ENCODE results near the gene TRAPPC2L.
"Not testable (repeated sequence)": the region's sequence is repeated elsewhere in the genome, so short reads cannot be mapped to it uniquely, and the experiment has no call there.

The TRAPPC2L gene

DNA sequence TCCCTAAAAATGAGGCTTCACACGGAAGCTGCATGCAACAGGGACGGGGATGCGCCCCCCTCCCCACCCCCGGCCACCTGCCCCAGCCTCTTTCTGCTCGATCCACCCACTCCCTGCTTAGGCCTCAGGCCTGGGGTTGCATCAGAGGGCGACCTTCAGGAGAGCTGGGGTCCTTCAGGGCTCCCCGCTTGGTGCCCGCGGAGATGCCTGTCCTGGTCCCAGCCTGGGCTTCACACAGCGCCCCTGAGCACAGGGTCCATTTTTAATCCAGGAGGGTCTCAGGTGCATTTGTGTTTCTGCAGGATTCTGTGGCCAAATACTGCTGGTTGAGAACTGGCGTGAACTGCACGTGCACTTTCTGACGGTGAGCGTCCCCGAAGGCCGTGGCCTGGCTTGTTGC lies 37.8 kb upstream of the TRAPPC2L start:
- DNase-seq = no peak

DNA sequence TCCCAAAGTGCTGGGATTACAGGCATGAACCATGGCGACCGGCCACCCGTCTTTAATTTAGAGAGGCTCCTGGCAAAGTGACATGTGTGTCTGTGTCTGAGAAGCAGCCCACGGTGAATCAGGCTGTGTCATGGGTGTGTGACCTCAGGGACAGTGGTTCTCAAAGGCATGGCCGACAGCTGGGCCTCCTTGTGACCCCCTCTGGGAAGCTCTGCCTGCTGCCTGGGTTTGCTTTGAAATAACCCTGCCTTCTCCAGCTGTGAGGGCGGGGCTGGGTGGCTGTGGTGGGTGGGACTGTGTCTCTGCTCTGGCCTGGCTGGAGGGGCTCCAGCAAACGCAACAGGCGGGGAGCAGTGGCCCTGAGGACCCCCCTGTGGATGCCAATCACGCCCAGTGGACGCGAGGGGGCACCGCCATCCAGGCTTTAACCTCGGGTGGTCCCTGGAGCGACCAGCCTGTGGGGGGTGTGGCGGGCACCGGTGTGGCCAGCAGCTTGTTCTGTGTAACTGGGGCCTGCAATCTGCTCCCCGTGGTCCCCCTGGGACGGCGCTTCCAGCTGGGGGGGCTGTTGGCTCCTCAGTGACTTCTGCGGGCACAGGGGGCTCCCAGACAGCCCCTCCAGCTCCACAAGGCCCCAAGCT lies 36.4 kb upstream of the TRAPPC2L start:
- no peak for DNase-seq

DNA sequence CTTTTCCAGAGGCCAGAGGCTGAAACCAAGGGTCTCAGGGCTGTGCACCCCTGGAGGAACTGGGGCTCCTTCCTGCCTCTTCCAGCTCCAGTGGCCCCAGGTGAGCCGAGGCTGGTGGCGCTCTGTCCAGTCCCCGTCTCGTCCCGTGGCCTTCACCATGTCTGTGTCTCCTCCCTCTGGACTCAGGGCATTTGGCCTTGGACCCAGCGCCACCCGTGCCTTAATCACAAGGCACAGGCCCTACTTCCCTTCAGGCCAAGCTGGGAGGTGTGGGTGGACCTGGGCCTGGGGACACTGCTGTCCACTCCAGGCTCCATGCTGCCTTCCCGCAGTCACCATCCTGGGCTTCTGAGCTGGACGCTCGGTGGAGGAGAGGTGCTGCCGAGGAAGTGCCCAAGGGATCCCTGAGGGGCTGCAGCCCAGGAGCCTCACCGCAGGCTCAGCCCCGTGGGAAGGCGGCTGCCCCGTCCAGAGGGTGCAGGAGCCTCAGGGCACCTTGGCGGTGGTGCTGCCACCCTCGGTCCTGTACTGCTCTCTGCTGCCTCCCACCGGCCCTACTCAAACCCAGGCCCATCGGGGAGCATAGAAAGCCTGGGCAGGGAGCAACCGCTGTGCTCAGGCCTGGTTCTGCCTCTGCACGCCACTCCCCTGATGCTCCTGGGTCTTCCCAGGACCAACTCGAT lies 35.6 kb upstream of the TRAPPC2L start:
- no peak for DNase-seq

DNA sequence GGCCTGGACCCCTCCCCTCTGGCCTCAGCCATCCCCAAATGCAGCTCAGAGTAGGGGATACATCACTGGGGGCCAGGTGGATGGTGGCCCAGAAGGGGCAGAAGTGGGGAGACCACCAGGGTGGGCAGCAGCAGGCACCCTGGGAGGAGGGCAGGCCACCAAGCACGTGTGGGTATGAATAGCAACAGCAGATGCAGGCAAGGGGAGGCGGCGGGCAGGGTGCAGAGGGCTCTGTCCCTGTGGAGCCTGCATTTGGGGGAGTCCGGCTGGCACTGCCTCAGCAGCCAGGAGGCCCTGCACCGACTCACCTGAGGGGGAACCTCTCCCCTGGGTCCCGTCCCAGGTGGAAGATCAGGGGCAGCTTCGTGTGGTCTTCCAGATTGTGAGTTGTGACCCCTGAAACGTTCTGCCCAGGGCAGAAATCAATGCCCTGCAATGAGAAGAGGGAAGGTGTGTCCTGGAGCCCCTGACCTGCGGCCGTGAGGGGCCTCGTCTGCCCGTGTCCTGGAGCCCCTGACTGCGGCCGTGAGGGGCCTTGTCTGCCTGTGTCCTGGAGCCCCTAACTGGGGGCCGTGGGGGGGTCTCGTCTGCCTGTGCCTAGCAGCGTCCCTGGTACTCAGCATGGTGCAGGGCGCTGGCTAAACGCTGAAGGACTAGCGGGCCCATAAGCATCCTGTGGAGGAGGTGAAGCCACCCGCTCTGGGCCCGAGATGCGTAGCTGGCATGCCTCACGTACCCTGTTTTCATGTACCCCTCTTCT lies 34.5 kb upstream of the TRAPPC2L start:
- DNase-seq = no peak

DNA sequence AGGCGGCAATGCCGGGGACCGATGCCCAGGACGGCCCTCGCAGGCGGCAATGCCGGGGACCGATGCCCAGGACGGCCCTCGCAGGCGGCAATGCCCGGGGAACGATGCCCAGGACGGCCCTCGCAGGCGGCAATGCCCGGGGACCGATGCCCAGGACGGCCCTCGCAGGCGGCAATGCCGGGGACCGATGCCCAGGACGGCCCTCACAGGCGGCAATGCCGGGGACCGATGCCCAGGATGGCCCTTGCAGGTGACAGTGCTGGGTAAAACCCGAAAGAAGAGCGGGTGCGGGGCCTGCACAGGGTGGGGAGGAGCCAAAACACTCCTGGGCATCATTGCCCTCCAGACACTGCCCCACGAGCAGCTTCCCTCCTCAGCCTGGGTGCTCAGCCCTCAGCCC lies 33.3 kb upstream of the TRAPPC2L start:
- DNase-seq = not testable (repeated sequence)

DNA sequence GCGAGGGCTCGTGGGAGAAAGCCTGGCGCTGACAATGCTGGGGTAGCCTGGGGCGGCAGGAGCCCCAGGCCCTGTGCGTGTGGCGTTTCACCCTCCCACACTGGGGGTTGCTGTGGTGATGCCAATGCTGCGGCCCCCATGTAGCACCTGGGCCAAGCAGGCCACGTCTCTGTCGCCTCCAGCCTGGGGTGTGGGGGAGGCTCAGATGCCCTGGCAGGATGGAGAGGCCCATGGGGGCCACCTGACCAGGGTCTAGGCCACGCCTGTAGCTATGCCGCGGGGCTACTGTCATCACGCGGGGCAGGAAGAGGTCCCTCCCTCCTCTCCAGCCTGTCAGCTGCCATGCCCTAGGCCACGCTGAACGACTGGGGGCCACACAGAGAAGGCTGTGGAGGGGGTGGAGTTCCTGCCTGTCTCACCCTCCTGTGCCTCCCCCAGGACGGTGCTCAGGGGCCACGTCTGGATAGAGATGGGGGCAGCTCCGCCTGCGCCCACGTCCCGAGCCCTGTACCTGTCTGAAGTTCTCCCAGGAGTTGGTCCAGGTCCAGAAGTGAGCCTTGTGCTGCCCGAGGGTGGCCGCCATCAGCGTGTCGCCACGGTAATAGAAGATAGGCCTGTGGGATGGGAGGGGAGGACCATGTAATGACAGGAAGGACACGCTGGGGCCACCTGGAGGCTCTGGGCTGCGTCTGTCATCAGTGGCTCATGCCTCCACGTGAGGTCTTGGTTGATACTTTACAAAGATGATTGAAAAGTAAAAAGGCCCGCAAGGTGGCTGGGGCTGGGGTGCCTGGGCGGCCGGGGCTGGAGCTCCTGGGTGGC lies 32.5 kb upstream of the TRAPPC2L start:
- no peak for DNase-seq

DNA sequence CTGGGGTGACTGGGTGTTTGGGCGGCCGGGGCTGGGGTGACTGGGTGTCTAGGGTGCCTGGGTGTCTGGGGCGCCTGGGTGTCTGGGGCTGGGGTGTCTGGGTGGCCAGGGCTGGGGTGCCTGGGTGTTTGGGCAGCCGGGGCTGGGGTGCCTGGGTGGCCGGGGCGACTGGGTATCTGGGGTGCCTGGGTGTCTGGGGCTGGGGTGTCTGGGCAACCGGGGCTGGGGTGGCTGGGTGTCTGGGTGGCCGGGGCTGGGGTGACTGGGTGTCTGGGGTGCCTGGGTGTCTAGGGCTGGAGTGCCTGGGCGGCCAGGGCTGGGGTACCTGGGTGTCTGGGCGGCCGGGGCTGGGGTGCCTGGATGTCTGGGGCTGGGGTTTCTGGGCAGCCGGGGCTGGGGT lies 31.8 kb upstream of the TRAPPC2L start:
- DNase-seq = no peak

DNA sequence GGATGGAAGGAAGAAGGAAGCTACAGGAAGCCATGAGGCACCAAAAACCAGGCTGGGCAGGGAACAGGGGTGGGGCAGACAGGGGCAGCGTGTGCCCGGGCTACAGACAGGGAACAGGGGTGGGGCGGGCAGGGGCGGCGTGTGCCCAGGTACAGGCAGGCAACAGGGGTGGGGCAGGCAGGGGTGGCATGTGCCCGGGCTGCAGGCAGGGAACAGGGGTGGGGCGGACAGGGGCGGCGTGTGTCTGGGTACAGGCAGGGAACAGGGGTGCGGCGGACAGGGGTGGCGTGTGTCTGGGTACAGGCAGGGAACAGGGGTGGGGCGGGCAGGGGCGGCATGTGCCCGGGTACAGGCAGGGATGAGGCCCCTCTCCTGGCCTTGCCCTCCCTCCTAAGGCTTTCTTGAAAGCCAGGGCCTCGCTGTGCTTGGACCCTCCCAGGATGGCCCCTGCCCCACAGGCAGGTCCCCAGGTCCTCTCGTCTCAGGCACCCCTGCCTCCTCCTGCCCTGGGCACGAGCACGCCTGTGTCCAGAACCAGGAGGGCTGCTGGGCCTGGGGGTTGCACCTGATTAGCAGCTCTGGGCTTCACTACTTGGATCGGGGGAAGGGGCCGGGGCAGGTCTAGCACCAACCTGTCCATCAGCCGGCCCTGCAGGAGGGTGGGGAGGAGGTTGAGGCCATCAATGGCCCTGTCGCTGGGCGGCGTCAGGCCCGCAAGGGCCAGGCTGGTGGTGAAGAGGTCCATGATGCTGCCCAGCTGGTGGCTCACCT lies 30.7 kb upstream of the TRAPPC2L start:
- DNase-seq = no peak

DNA sequence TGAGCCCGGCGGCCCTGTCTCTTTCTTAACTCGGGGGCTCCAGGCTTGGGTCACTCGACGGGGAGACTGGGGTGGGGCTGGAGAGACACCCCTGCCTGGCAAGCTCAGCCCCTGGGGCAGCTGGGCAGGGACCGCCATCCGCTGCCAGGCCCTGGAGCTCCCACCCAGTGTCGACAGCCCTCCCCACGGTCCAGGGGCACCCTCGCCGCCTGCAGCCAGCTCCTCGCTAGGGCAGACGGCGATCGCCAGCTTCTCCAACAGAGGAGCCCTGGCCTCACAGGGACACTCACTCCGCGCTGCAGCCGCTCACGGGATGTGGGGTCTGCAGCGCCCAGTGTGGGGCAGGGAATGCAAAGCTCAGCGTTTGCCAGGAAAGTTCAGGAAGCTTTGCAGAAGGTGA lies 29.2 kb upstream of the TRAPPC2L start:
- no peak for DNase-seq

DNA sequence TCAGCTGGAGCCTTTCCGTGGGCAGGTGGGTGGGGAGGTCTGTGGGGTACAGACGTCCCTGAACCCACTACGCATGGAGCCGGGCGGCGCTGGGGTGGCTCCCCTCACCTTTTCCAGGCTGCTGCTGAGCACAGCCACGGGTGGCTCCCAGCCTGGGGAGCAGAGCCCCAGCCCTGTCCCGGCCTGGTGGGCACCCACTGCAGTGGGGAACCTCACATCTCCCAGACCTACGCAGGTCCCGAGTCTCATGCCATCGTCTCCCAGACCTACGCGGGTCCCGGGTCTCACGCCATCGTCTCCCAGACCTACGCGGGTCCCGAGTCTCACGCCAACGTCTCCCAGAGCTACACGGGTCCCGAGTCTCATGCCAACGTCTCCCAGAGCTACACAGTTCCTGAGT lies 28.2 kb upstream of the TRAPPC2L start:
- no peak for DNase-seq

DNA sequence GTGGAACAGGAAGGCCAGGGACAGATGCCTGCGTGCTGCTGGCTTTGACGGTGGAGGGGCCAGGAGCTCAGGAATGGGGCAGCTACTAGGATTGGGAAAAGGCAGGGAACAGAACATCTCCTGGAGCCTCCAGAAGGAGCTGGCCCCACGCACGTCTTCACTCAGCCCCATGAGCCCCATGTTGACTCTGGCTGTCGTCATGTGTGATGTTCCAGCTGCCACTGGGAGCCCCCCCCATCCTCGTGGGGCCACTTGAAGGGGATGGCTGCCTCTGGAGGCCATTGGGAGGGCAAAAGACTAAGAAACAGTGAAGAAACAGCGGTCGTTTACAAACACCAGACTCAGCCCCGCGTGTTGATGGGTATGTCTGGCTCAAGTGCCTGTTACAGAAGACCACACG lies 26.7 kb upstream of the TRAPPC2L start:
- no peak for DNase-seq

DNA sequence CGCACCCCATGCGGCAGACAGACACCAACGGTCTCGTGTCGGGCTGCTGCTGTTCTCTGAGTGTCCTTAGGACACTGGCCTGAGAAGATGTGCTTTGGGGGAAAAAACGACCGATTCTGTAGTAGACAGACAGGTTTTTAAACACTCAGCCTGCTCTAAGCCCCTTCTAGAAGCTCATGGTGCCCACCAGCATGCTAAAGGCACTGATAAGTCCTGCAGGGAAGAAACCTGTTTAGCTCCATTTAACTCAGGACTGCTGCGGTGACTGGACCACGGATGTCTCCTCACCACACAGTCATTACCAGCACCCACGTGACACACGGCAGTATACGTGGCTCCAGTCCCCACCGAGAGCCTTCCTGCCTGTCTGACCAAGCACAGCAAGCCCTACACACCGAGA lies 26.1 kb upstream of the TRAPPC2L start:
- no peak for DNase-seq

DNA sequence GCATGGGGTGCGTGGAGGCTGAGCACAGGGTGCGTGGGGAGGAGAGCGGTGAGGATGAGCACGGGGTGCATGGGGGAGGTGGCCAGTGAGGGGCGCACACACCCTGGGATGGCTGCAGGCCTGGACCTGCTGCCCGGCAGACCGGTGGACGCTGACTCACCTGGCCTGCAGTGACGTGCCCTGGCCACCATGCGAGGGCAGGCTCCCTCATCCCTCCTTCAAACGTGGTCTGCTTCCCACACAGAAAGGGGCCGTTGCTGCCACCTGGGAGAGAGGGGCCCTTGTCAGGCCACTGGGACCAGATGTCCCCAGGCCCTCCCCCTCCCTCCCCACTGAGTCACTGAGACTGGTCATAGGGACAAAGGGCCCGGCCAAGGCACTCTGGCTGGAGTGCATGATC lies 25.1 kb upstream of the TRAPPC2L start:
- DNase-seq = no peak

DNA sequence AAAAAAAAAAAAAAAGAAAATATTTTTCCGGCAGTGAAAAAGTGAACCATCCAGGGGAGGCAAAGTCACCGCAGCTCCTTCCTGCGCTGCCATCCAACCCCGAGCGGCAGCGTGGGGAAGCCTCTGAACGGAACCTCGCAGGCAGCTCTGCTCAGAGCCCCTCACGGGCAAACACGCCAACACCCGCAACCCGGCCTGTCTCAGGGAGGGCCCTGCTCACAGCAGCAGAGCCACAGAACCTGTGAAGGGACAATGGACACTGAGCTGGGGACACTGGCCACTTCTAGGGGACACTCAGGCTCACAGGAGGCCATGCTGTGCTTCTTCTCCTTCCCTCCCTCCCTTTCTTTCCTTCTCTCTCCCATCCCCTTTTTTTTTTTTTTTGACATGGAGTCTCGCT lies 23.8 kb upstream of the TRAPPC2L start:
- DNase-seq = no peak

DNA sequence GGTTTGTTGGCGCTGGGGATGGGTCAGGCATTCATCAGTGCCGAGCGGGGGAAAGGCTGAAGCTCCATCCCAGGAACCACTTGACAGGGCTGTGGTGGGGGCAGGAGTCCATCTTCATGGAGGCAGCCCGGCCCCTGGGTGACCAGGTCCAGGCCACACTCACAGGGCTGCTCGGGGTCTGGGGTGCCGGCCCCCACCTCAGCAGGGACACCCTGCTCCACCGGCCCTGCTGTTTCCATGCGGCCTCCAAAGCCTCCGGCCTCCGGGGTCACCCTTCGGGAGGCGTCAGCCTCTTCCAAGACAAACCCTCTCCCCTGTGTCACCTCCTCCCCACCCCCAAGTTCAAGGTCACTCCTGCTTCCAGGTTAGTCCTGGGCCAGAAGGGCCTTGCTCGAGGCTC lies 22.3 kb upstream of the TRAPPC2L start:
- DNase-seq = no peak

DNA sequence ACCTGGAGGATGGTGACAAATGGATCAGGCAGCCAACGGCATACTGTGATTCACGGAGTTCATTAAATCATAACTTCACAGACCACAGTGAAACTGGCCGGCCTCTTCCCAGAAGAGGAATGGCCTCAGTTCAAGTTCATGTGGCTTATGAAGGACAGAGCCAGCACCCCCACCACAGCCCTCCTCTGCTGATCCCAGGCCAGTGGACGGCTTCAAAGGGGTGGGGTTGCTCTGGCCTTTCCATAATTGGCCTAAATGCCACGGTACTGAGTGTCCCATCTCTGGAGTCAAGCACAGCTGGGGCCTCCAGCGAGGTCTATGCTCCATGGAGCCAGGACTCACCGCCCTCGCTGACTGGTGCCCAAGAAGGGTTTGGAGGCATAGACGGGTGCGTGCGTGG lies 21.5 kb upstream of the TRAPPC2L start:
- DNase-seq = no peak

DNA sequence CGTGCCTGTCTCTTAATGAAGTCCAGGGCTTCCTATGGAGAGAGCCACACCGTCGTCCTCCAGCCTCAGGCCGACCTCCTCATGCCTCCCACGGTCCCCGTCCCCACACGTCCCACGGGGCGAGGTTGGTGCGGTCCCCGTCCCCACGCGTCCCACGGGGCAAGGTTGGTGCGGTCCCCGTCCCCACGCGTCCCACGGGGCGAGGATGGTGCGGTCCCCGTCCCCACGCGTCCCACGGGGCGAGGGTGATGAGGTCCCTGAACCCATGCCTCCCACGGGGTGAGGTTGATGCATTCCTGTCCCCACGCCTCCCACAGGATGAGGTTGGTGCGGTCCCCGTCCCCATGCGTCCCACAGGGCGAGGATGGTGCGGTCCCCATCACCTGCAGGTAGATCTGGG lies 21.1 kb upstream of the TRAPPC2L start:
- no peak for DNase-seq

DNA sequence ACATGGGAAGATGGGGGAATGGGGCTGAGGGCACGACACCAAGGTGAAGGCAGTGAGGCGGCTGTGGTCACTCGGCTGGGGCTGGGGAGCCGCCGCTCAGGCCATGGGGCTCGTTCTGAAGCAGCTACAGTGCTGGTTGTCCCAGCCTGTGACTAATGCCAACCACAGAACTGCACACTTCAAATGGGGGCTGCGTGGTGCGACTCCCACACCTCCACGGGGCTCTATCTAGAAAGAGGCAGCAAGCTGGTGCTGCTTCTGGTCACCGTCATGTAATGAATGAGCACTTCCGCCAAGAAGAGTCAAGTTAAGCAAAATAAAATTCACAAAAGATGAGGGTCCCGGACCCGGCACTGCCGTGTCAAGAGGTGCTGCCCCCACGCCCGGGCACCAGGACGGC lies 20.1 kb upstream of the TRAPPC2L start:
- no peak for DNase-seq

DNA sequence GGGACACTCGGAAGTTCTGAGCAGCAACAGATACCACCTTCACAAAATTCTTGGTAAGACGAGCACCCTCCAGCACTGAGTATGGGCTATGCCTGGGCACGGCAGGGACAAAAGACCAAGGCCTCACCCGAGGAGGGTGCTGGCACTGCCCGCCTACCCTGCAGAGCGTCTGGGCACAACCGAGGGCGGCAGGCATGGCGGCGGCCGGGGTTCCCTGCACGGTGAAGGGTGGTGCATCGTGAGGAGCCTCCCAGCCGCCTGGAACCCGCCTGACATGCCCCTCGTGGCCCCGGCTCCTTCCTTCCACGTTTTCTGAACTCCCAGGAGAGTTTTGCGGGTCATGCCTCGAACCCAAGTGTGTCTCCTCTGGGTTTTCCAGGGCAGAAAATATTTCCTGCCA lies 19.1 kb upstream of the TRAPPC2L start:
- DNase-seq = no peak

DNA sequence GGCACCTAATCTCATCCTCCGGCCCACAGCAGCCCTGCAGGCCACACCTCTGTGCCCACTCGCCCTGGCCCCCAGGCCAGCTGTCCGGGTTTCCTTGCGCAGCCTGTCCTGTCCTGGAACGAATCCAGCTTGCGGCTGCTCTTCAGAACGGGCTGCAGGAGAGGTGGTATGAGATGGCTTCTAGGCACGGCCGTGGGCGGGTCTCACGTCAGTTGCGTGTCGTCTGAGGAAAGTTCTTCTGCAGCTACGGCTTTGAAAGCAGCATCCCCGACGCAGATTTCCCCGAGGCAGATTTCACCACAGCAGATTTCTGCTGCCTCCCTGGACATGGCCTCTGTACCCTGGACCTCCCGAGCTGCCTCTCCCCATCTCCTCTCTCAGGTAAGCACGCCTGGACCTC lies 18.4 kb upstream of the TRAPPC2L start:
- no peak for DNase-seq

DNA sequence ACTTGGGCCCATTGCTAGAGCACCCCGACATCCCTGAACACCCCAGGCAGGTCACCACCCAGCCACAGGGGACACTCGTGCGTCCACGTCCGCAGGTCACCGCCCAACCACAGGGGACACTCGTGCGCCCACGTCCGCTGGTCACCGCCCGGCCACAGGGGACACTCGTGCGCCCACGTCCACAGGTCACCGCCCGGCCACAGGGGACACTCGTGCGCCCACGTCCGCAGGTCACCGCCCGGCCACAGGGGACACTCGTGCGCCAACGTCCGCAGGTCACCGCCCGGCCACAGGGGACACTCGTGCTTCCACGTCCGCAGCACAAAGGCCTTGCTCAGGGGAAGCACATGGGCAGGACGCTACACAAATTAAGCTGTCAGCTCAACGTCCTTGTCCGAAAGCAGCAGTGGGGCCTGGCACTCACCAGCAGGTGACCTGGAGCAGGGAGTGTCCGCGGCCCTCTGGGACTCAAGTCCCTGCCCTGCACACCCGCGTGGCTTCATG lies 17.8 kb upstream of the TRAPPC2L start:
- no peak for DNase-seq
